WERI-Rb-1 (cell line): ENCODE data around the gene CKAP5.

Experiments
- DNase-seq: peaks from one replicate; pipeline ENCODE4 v3.0.0-alpha.2; 2020
- H3K27ac ChIP-seq: fragments of 250-450 bp; sonication (Bioruptor Pico); 2 replicates; pipeline ENCODE4 v1.5.1; 2020; ENCODE audit warnings: mild to moderate bottlenecking, moderate library complexity
- H3K27me3 ChIP-seq: fragments of 250-450 bp; sonication (Bioruptor Pico); 2 replicates; pipeline ENCODE4 v1.5.1; 2021; ENCODE audit warnings: mild to moderate bottlenecking, low read depth, moderate library complexity; ENCODE audit not compliant: insufficient read depth, severe bottlenecking
- H3K36me3 ChIP-seq: fragments of 250-450 bp; sonication (Bioruptor Pico); 2 replicates; pipeline ENCODE4 v1.5.1; 2020; ENCODE audit warnings: mild to moderate bottlenecking, moderate library complexity
- H3K4me3 ChIP-seq: 2 replicates; pipeline ENCODE4 v1.5.1; 2011; ENCODE audit warnings: low read depth, mild to moderate bottlenecking, control low read depth, low read length
- H3K9me3 ChIP-seq: fragments of 250-450 bp; sonication (Bioruptor Pico); 2 replicates; pipeline ENCODE4 v1.5.1; 2021; ENCODE audit warnings: mild to moderate bottlenecking, moderate library complexity; ENCODE audit not compliant: severe bottlenecking
- CTCF ChIP-seq: IDR thresholded peaks from 2 replicates; pipeline ENCODE4 v1.5.1; 2011; ENCODE audit warnings: low read depth, mild to moderate bottlenecking, control low read depth, inconsistent platforms, low read length

Gene CKAP5

DNA sequence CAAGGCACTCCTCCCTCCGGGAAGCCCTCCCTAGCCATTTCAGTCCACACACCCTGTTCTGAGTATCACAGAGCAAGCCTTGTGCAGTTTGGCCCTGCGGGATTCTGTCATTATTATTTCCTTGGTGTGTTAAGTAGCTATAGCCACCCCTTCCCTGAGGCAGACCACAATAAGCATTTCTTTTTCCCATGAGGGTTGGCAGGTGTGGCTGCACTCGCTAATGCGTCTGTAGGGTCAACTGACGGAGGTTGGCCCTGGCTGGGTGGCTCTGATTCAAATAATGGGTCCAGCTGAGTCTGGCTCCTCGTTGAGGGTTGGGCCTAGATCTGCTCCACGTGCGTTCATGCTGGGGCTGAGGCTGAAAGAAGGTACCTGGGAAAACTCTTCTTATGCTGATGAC, 122.0 kb downstream of the CKAP5 start:
- H3K27me3 ChIP-seq = no peaks in the 10 kb centered on the region
- no peak for TF ChIP-seq CTCF

GRCh38 chr11:46723359-46723680, 122.8 kb downstream of the CKAP5 start:
- no peaks in the 10 kb centered on the region for H3K36me3 ChIP-seq

More for the DNA sequence above, 122.0 kb downstream of the CKAP5 start:
- Histone ChIP-seq H3K9me3 (no peaks in the 10 kb centered on the region), H3K27ac (no peak overlapping the region), H3K36me3 (no peaks in the 10 kb centered on the region), H3K4me3 (no peak overlapping the region)
- DNase-seq = no peak

DNA sequence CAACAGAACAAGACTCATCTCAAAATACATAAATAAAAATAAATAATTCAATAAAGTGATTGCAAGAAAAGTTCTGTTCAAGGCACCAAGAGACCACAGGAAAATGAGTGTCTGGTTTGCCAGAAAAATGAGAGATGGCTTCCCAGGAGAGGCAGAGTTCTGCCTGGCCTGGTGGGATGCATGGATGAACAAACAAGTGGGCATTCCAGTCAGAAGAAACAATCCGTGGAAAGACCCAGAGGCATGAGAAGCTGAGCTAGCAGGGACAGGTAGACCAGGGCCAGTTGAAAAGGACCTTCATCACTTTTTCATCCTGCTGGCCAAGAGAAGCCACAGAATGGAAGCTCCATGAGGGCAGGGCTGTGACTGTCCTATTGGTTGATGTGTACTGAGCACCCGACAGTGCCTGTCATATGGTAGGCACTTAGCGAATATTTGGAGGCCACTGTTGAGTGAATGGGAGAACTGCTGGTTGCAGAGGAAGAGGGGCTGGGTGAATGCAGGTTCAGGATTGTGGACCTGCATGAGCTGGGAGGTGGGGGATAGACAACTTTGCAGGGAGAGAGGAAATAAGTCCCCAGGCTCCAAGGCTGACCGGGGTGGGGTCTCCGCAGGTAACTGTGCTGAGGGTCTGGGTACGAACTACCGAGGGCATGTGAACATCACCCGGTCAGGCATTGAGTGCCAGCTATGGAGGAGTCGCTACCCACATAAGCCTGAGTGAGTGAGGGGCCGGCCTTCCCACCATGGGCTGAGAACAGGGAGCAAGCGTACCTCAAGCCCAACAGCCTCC, 123.3 kb downstream of the CKAP5 start:
- Histone ChIP-seq H3K36me3 (no peaks in the 10 kb centered on the region), H3K9me3 (no peaks in the 10 kb centered on the region), H3K27ac (no peak overlapping the region), H3K27me3 (no peaks in the 10 kb centered on the region), H3K4me3 (no peak overlapping the region)
- TF ChIP-seq CTCF = no peak
- no peak for DNase-seq

More at GRCh38 chr11:46723359-46723680, 122.8 kb downstream of the CKAP5 start:
- no peaks in the 10 kb centered on the region for H3K9me3 ChIP-seq
- H3K27me3 ChIP-seq = no peaks in the 10 kb centered on the region
- no peak for TF ChIP-seq CTCF
- H3K27ac ChIP-seq = no peak overlapping the region
- no peak overlapping the region for H3K4me3 ChIP-seq
- no peak for DNase-seq

DNA sequence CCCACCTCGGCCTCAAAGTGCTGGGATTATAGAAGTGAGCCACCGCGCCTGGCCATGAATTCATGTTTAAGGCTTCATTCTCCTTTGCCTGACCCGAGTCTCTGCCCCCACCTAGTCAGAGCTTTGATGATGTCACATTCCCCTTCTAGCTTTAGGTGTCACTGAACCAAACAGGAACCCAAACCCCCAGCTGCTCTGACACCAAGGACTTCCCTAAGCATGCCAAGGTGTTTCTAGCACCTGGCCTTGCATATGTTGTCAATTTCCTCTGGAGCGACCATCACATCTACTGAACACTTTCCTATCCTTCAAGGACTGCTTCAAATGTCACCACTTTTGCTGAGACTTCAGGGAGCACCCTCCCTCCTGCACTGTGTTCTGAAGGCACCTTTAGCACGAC, 124.8 kb downstream of the CKAP5 start:
- no peak for TF ChIP-seq CTCF
- H3K27me3 ChIP-seq = no peaks in the 10 kb centered on the region
- H3K36me3 ChIP-seq = no peaks in the 10 kb centered on the region
- H3K4me3 ChIP-seq = no peak overlapping the region
- no peak for DNase-seq
- H3K9me3 ChIP-seq = no peaks in the 10 kb centered on the region
- H3K27ac ChIP-seq = no peak overlapping the region

- no peak overlapping the region for H3K27ac ChIP-seq
- DNase-seq = no peak
- no peak for TF ChIP-seq CTCF
- no peaks in the 10 kb centered on the region for H3K9me3 ChIP-seq
- no peaks in the 10 kb centered on the region for H3K27me3 ChIP-seq
- H3K36me3 ChIP-seq = no peaks in the 10 kb centered on the region
- H3K4me3 ChIP-seq = no peak overlapping the region
Observed at GRCh38 chr11:46719543-46720218, 126.4 kb downstream of the CKAP5 start.
